ENCODE results near the gene NTN3.

DNA sequence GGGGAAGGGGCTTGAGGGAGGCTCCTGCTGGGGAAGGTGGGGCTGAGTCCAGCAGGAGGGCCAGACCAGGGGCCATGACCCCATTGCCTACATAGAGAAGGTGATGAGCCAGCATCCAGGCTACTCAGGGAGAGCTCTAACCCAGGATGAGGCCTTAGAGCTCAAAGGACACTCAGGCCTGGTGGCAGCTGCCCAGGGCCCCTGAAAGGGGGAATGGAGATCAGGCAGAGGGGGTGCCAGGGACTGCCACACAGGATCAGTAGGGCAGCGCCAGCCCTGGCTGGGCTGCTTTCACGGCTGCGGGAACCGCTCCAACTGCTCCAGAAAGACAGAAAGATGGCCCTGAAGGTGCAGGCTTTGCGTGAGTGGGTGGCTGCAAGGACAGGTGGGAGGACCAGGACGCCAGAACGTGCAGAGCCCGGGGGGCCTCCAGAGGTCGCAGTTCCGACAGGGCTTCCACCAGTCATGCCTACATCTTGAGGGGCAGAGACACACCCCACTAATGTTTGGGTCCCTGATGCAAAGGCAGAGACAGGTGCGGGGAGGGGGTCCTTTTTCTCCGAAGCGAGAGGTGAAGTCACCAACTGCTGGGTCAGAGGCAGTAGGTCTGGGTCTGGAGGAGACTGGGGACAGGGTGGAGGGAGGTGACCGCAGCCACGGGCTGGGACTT is 41.8 kb downstream of the NTN3 start:
- no peak for TF ChIP-seq EZH2 (optimal IDR thresholded peaks at IDR 0.05; ENCODE audit: low read depth, low read length)
- TF ChIP-seq, protein P1, sequence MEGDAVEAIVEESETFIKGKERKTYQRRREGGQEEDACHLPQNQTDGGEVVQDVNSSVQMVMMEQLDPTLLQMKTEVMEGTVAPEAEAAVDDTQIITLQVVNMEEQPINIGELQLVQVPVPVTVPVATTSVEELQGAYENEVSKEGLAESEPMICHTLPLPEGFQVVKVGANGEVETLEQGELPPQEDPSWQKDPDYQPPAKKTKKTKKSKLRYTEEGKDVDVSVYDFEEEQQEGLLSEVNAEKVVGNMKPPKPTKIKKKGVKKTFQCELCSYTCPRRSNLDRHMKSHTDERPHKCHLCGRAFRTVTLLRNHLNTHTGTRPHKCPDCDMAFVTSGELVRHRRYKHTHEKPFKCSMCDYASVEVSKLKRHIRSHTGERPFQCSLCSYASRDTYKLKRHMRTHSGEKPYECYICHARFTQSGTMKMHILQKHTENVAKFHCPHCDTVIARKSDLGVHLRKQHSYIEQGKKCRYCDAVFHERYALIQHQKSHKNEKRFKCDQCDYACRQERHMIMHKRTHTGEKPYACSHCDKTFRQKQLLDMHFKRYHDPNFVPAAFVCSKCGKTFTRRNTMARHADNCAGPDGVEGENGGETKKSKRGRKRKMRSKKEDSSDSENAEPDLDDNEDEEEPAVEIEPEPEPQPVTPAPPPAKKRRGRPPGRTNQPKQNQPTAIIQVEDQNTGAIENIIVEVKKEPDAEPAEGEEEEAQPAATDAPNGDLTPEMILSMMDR (IDR thresholded peaks at IDR 0.05; ENCODE audit: low read length): peak; percentile 27
- TF ChIP-seq EZH2phosphoT487 (IDR thresholded peaks at IDR 0.05; ENCODE audit: low read length): no peak

Data from MM.1S (cell line).